H54 (cell line): ENCODE measurements around the gene GALNS.
"Not testable (repeated sequence)": the region's sequence is repeated elsewhere in the genome, so short reads cannot be mapped to it uniquely, and the experiment has no call there.

Source experiments
- DNase-seq: peaks from one replicate; pipeline ENCODE4 v3.0.0; 2011; ENCODE audit warnings: low spot score, mixed read lengths; ENCODE audit not compliant: insufficient read length
- FAIRE-seq: peaks from 3 replicates; lab custom pipeline; 2011; peaks lifted over from hg19 to GRCh38; lab: Jason Lieb, UNC
- POLR2A ChIP-seq: IDR thresholded peaks from 2 replicates; pipeline ENCODE4 v1.6.1; 2011; ENCODE audit warnings: low read depth, mild to moderate bottlenecking, low read length

Gene GALNS

DNA sequence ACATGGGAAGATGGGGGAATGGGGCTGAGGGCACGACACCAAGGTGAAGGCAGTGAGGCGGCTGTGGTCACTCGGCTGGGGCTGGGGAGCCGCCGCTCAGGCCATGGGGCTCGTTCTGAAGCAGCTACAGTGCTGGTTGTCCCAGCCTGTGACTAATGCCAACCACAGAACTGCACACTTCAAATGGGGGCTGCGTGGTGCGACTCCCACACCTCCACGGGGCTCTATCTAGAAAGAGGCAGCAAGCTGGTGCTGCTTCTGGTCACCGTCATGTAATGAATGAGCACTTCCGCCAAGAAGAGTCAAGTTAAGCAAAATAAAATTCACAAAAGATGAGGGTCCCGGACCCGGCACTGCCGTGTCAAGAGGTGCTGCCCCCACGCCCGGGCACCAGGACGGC is 20.0 kb downstream of the GALNS start:
- FAIRE-seq = no peak
- no peak for DNase-seq
- no peak for TF ChIP-seq POLR2A

DNA sequence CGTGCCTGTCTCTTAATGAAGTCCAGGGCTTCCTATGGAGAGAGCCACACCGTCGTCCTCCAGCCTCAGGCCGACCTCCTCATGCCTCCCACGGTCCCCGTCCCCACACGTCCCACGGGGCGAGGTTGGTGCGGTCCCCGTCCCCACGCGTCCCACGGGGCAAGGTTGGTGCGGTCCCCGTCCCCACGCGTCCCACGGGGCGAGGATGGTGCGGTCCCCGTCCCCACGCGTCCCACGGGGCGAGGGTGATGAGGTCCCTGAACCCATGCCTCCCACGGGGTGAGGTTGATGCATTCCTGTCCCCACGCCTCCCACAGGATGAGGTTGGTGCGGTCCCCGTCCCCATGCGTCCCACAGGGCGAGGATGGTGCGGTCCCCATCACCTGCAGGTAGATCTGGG is 20.9 kb downstream of the GALNS start:
- no peak for TF ChIP-seq POLR2A
- FAIRE-seq (no peak), DNase-seq (no peak)

DNA sequence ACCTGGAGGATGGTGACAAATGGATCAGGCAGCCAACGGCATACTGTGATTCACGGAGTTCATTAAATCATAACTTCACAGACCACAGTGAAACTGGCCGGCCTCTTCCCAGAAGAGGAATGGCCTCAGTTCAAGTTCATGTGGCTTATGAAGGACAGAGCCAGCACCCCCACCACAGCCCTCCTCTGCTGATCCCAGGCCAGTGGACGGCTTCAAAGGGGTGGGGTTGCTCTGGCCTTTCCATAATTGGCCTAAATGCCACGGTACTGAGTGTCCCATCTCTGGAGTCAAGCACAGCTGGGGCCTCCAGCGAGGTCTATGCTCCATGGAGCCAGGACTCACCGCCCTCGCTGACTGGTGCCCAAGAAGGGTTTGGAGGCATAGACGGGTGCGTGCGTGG is 21.4 kb downstream of the GALNS start:
- FAIRE-seq (no peak), DNase-seq (no peak)
- no peak for TF ChIP-seq POLR2A

DNA sequence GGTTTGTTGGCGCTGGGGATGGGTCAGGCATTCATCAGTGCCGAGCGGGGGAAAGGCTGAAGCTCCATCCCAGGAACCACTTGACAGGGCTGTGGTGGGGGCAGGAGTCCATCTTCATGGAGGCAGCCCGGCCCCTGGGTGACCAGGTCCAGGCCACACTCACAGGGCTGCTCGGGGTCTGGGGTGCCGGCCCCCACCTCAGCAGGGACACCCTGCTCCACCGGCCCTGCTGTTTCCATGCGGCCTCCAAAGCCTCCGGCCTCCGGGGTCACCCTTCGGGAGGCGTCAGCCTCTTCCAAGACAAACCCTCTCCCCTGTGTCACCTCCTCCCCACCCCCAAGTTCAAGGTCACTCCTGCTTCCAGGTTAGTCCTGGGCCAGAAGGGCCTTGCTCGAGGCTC is 22.1 kb downstream of the GALNS start:
- no peak for DNase-seq
- no peak for FAIRE-seq
- no peak for TF ChIP-seq POLR2A

DNA sequence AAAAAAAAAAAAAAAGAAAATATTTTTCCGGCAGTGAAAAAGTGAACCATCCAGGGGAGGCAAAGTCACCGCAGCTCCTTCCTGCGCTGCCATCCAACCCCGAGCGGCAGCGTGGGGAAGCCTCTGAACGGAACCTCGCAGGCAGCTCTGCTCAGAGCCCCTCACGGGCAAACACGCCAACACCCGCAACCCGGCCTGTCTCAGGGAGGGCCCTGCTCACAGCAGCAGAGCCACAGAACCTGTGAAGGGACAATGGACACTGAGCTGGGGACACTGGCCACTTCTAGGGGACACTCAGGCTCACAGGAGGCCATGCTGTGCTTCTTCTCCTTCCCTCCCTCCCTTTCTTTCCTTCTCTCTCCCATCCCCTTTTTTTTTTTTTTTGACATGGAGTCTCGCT is 23.7 kb downstream of the GALNS start:
- FAIRE-seq = no peak
- TF ChIP-seq POLR2A = no peak
- DNase-seq = no peak

DNA sequence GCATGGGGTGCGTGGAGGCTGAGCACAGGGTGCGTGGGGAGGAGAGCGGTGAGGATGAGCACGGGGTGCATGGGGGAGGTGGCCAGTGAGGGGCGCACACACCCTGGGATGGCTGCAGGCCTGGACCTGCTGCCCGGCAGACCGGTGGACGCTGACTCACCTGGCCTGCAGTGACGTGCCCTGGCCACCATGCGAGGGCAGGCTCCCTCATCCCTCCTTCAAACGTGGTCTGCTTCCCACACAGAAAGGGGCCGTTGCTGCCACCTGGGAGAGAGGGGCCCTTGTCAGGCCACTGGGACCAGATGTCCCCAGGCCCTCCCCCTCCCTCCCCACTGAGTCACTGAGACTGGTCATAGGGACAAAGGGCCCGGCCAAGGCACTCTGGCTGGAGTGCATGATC is 24.9 kb downstream of the GALNS start:
- TF ChIP-seq POLR2A = no peak
- no peak for FAIRE-seq

DNA sequence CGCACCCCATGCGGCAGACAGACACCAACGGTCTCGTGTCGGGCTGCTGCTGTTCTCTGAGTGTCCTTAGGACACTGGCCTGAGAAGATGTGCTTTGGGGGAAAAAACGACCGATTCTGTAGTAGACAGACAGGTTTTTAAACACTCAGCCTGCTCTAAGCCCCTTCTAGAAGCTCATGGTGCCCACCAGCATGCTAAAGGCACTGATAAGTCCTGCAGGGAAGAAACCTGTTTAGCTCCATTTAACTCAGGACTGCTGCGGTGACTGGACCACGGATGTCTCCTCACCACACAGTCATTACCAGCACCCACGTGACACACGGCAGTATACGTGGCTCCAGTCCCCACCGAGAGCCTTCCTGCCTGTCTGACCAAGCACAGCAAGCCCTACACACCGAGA is 26.0 kb downstream of the GALNS start:
- DNase-seq = no peak
- no peak for FAIRE-seq
- no peak for TF ChIP-seq POLR2A

More for the DNA sequence above, 24.9 kb downstream of the GALNS start:
- DNase-seq = peak; percentile 52

DNA sequence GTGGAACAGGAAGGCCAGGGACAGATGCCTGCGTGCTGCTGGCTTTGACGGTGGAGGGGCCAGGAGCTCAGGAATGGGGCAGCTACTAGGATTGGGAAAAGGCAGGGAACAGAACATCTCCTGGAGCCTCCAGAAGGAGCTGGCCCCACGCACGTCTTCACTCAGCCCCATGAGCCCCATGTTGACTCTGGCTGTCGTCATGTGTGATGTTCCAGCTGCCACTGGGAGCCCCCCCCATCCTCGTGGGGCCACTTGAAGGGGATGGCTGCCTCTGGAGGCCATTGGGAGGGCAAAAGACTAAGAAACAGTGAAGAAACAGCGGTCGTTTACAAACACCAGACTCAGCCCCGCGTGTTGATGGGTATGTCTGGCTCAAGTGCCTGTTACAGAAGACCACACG is 26.5 kb downstream of the GALNS start:
- no peak for FAIRE-seq
- TF ChIP-seq POLR2A = no peak
- no peak for DNase-seq

DNA sequence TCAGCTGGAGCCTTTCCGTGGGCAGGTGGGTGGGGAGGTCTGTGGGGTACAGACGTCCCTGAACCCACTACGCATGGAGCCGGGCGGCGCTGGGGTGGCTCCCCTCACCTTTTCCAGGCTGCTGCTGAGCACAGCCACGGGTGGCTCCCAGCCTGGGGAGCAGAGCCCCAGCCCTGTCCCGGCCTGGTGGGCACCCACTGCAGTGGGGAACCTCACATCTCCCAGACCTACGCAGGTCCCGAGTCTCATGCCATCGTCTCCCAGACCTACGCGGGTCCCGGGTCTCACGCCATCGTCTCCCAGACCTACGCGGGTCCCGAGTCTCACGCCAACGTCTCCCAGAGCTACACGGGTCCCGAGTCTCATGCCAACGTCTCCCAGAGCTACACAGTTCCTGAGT is 28.0 kb downstream of the GALNS start:
- DNase-seq (no peak), FAIRE-seq (no peak)
- no peak for TF ChIP-seq POLR2A

DNA sequence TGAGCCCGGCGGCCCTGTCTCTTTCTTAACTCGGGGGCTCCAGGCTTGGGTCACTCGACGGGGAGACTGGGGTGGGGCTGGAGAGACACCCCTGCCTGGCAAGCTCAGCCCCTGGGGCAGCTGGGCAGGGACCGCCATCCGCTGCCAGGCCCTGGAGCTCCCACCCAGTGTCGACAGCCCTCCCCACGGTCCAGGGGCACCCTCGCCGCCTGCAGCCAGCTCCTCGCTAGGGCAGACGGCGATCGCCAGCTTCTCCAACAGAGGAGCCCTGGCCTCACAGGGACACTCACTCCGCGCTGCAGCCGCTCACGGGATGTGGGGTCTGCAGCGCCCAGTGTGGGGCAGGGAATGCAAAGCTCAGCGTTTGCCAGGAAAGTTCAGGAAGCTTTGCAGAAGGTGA is 29.0 kb downstream of the GALNS start:
- DNase-seq (no peak), FAIRE-seq (no peak)
- no peak for TF ChIP-seq POLR2A

DNA sequence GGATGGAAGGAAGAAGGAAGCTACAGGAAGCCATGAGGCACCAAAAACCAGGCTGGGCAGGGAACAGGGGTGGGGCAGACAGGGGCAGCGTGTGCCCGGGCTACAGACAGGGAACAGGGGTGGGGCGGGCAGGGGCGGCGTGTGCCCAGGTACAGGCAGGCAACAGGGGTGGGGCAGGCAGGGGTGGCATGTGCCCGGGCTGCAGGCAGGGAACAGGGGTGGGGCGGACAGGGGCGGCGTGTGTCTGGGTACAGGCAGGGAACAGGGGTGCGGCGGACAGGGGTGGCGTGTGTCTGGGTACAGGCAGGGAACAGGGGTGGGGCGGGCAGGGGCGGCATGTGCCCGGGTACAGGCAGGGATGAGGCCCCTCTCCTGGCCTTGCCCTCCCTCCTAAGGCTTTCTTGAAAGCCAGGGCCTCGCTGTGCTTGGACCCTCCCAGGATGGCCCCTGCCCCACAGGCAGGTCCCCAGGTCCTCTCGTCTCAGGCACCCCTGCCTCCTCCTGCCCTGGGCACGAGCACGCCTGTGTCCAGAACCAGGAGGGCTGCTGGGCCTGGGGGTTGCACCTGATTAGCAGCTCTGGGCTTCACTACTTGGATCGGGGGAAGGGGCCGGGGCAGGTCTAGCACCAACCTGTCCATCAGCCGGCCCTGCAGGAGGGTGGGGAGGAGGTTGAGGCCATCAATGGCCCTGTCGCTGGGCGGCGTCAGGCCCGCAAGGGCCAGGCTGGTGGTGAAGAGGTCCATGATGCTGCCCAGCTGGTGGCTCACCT is 30.5 kb downstream of the GALNS start:
- no peak for TF ChIP-seq POLR2A
- FAIRE-seq = no peak
- no peak for DNase-seq

DNA sequence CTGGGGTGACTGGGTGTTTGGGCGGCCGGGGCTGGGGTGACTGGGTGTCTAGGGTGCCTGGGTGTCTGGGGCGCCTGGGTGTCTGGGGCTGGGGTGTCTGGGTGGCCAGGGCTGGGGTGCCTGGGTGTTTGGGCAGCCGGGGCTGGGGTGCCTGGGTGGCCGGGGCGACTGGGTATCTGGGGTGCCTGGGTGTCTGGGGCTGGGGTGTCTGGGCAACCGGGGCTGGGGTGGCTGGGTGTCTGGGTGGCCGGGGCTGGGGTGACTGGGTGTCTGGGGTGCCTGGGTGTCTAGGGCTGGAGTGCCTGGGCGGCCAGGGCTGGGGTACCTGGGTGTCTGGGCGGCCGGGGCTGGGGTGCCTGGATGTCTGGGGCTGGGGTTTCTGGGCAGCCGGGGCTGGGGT is 31.6 kb downstream of the GALNS start:
- TF ChIP-seq POLR2A = no peak
- no peak for FAIRE-seq

DNA sequence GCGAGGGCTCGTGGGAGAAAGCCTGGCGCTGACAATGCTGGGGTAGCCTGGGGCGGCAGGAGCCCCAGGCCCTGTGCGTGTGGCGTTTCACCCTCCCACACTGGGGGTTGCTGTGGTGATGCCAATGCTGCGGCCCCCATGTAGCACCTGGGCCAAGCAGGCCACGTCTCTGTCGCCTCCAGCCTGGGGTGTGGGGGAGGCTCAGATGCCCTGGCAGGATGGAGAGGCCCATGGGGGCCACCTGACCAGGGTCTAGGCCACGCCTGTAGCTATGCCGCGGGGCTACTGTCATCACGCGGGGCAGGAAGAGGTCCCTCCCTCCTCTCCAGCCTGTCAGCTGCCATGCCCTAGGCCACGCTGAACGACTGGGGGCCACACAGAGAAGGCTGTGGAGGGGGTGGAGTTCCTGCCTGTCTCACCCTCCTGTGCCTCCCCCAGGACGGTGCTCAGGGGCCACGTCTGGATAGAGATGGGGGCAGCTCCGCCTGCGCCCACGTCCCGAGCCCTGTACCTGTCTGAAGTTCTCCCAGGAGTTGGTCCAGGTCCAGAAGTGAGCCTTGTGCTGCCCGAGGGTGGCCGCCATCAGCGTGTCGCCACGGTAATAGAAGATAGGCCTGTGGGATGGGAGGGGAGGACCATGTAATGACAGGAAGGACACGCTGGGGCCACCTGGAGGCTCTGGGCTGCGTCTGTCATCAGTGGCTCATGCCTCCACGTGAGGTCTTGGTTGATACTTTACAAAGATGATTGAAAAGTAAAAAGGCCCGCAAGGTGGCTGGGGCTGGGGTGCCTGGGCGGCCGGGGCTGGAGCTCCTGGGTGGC is 32.3 kb downstream of the GALNS start:
- TF ChIP-seq POLR2A = no peak
- no peak for FAIRE-seq
- no peak for DNase-seq

More for the DNA sequence above, 31.6 kb downstream of the GALNS start:
- no peak for DNase-seq

DNA sequence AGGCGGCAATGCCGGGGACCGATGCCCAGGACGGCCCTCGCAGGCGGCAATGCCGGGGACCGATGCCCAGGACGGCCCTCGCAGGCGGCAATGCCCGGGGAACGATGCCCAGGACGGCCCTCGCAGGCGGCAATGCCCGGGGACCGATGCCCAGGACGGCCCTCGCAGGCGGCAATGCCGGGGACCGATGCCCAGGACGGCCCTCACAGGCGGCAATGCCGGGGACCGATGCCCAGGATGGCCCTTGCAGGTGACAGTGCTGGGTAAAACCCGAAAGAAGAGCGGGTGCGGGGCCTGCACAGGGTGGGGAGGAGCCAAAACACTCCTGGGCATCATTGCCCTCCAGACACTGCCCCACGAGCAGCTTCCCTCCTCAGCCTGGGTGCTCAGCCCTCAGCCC is 33.1 kb downstream of the GALNS start:
- not testable (repeated sequence) for FAIRE-seq, DNase-seq
